OCI-LY1 (cell line): ENCODE data around the gene GALNTL6.

Source experiments
- H2AFZ ChIP-seq: fragments of 200-600 bp; sonication (generic), shearing (Covaris generic); 2 replicates; pipeline ENCODE4 v1.6.0; 2014; ENCODE audit warnings: antibody characterized with exemption, mild to moderate bottlenecking, low read length
- H3F3A ChIP-seq: fragments of 200-600 bp; sonication (generic), shearing (Covaris generic); 2 replicates; pipeline ENCODE4 v1.6.0; 2014; ENCODE audit warnings: mild to moderate bottlenecking, antibody characterized with exemption, low read length, moderate library complexity; ENCODE audit not compliant: insufficient read depth
- H3K27ac ChIP-seq: fragments of 200-600 bp; sonication (generic); 2 replicates; pipeline ENCODE4 v1.5.1; 2014; ENCODE audit warnings: low read length, mixed run types, mild to moderate bottlenecking, low read depth; ENCODE audit not compliant: poor library complexity, severe bottlenecking
- H3K27me3 ChIP-seq: fragments of 200-600 bp; sonication (generic); 2 replicates; pipeline ENCODE4 v1.6.0; 2014; ENCODE audit warnings: antibody characterized with exemption, mild to moderate bottlenecking, low read length, moderate library complexity; ENCODE audit not compliant: insufficient read depth
- H3K36me3 ChIP-seq: fragments of 200-600 bp; sonication (generic); 2 replicates; pipeline ENCODE4 v1.6.1; 2014; ENCODE audit warnings: mild to moderate bottlenecking, antibody characterized with exemption, low read length, moderate library complexity, mixed read lengths; ENCODE audit not compliant: insufficient read depth
- H3K4me1 ChIP-seq: fragments of 200-600 bp; sonication (generic); 2 replicates; pipeline ENCODE4 v1.5.1; 2014; ENCODE audit warnings: mild to moderate bottlenecking, low read length, moderate library complexity; ENCODE audit not compliant: insufficient read depth, severe bottlenecking
- H3K4me2 ChIP-seq: fragments of 200-600 bp; sonication (generic), shearing (Covaris generic); 2 replicates; pipeline ENCODE4 v1.6.1; 2014; ENCODE audit warnings: low read length
- H3K4me3 ChIP-seq: fragments of 200-600 bp; sonication (generic); 2 replicates; pipeline ENCODE4 v1.5.1; 2014; ENCODE audit warnings: low read length, low read depth, mild to moderate bottlenecking, mixed read lengths; ENCODE audit not compliant: poor library complexity, severe bottlenecking
- H3K79me2 ChIP-seq: fragments of 200-600 bp; shearing (Covaris generic); 2 replicates; pipeline ENCODE4 v1.6.1; 2016; ENCODE audit warnings: mixed run types, low read length, mixed read lengths; ENCODE audit not compliant: insufficient read depth
- H3K9ac ChIP-seq: fragments of 200-600 bp; sonication (generic), shearing (Covaris generic); 2 replicates; pipeline ENCODE4 v1.6.1; 2014; ENCODE audit warnings: mild to moderate bottlenecking, low read length, mixed read lengths
- H3K9me2 ChIP-seq: fragments of 200-600 bp; sonication (generic), shearing (Covaris generic); 2 replicates; pipeline ENCODE4 v1.6.1; 2014; ENCODE audit warnings: low read depth, mild to moderate bottlenecking, low read length, mixed read lengths
- H3K9me3 ChIP-seq: fragments of 200-600 bp; shearing (Covaris generic); 2 replicates; pipeline ENCODE4 v1.6.1; 2014; ENCODE audit warnings: low read length, mixed read lengths
- H4K20me1 ChIP-seq: fragments of 200-600 bp; sonication (generic), shearing (Covaris generic); 2 replicates; pipeline ENCODE4 v1.6.0; 2016; ENCODE audit warnings: mild to moderate bottlenecking, low read length; ENCODE audit not compliant: insufficient read depth
- CTCF ChIP-seq: fragments of 200-600 bp; sonication (generic), shearing (Covaris generic); IDR thresholded peaks from 2 replicates; pipeline ENCODE4 v1.5.1; 2017; ENCODE audit warnings: mild to moderate bottlenecking, antibody characterized with exemption, low read length, moderate library complexity, mixed read lengths
- EZH2 ChIP-seq: fragments of 200-600 bp; sonication (generic), shearing (Covaris generic); IDR thresholded peaks from 2 replicates; pipeline ENCODE4 v1.8.0; 2017; ENCODE audit warnings: borderline replicate concordance, mixed run types, mild to moderate bottlenecking, antibody characterized with exemption, low read length, moderate library complexity, mixed read lengths

Gene GALNTL6

DNA sequence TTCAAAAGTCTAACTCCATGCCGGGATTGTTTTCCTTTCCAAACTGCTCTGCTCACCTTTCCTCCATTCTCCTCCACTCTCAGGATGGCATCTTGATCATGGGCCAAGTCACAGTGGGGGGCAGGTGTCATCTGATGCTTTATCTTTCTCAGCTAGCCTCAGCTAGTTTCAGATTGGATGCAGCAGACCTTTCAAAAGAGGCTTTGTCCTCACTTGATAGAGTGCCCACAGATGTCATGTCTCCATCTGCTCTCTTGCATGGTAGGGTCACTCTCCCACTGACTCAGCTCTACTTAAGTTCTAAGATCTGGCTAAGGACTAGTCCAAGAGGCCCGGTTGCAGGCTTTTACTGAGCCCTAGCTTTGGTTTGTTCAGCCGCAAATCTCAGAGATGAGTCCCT lies 1013.7 kb downstream of the GALNTL6 start:
- Histone ChIP-seq H3K27ac (no peak overlapping the region), H3K27me3 (no peaks in the 10 kb centered on the region), H3K79me2 (no peaks in the 10 kb centered on the region), H3K36me3 (no peaks in the 10 kb centered on the region), H3F3A (no peaks in the 10 kb centered on the region), H4K20me1 (no peaks in the 10 kb centered on the region), H3K4me1 (no peaks in the 10 kb centered on the region), H3K9ac (no peak overlapping the region), H3K9me2 (no peaks in the 10 kb centered on the region), H3K4me2 (no peak overlapping the region), H3K4me3 (no peak overlapping the region), H2AFZ (no peak overlapping the region), H3K9me3 (no peaks in the 10 kb centered on the region)
- no peak for TF ChIP-seq CTCF
- no peak for TF ChIP-seq EZH2

GRCh38 chr4:172830295-172830764 lies 1017.1 kb downstream of the GALNTL6 start:
- H3K4me1 ChIP-seq: no peaks in the 10 kb centered on the region
- H3K27me3 ChIP-seq: no peaks in the 10 kb centered on the region
- H3K9me3 ChIP-seq: no peaks in the 10 kb centered on the region
- no peak overlapping the region for H3K4me3 ChIP-seq
- H3K27ac ChIP-seq: no peak overlapping the region
- no peak overlapping the region for H3K4me2 ChIP-seq
- TF ChIP-seq CTCF (peak; percentile 59), EZH2 (no peak)
- no peak overlapping the region for H3K9ac ChIP-seq
- H4K20me1 ChIP-seq: no peaks in the 10 kb centered on the region
- H3K36me3 ChIP-seq: no peaks in the 10 kb centered on the region
- H3K9me2 ChIP-seq: no peaks in the 10 kb centered on the region
- H3F3A ChIP-seq: no peaks in the 10 kb centered on the region
- H3K79me2 ChIP-seq: no peaks in the 10 kb centered on the region
- no peak overlapping the region for H2AFZ ChIP-seq

- Histone ChIP-seq H3K9me3 (no peaks in the 10 kb centered on the region), H3K27ac (no peak overlapping the region), H3F3A (no peaks in the 10 kb centered on the region), H3K27me3 (no peaks in the 10 kb centered on the region), H4K20me1 (no peaks in the 10 kb centered on the region), H3K4me3 (no peak overlapping the region), H3K4me1 (no peaks in the 10 kb centered on the region), H3K36me3 (no peaks in the 10 kb centered on the region), H3K4me2 (no peak overlapping the region), H2AFZ (no peak overlapping the region), H3K9ac (no peak overlapping the region), H3K79me2 (no peaks in the 10 kb centered on the region), H3K9me2 (no peaks in the 10 kb centered on the region)
- no peak for TF ChIP-seq CTCF
- TF ChIP-seq EZH2: no peak
Measured at GRCh38 chr4:172836661-172837060, 1023.5 kb downstream of the GALNTL6 start.
